Prostate gland (tissue), 2 donors: Measurements from ENCODE around the gene GRIA4. TPM values are rescaled to one million over a fixed set of nuclear protein-coding genes. Genes with fewer than 3 reads are reported as not detected.

Experiments used
- DNase-seq: peaks from one replicate; pipeline ENCODE4 v3.0.0-alpha.2; 2019; ENCODE audit warnings: low spot score
- H3K27ac ChIP-seq, 2 donors: fragments of 200-600 bp; sonication (generic); 2 replicates each; pipeline ENCODE4 v1.5.1; 2017 to 2019
- H3K27me3 ChIP-seq: fragments of 200-600 bp; sonication (generic); replicated peaks from 2 replicates; pipeline ENCODE4 v1.5.1; 2019; ENCODE audit not compliant: insufficient read depth
- H3K36me3 ChIP-seq, 2 donors: fragments of 200-600 bp; sonication (generic); 1 replicate in 1 of 2; 2 replicates in 1 of 2; pipeline versions ENCODE4 v1.5.1 to v1.8.1; 2017 to 2019
- H3K4me1 ChIP-seq: fragments of 200-600 bp; sonication (generic); replicated peaks from 2 replicates; pipeline ENCODE4 v1.5.1; 2019
- H3K4me3 ChIP-seq, 2 donors: fragments of 200-600 bp; sonication (generic); 2 replicates each; pipeline ENCODE4 v1.5.1; 2017 to 2019
- H3K9me3 ChIP-seq: fragments of 200-600 bp; sonication (generic); 2 replicates; pipeline ENCODE4 v1.5.1; 2017
- CTCF ChIP-seq, 4 experiments: fragments of 200-600 bp in 2 of 4; fragments of 450-650 bp in 2 of 4; sonication (generic) in 2 of 4; IDR thresholded peaks; 1 replicate in 3 of 4; 2 replicates in 1 of 4; pipeline ENCODE4 v1.5.1; 2016 to 2019; ENCODE audit warnings: antibody characterized with exemption in 4 of 4, mild to moderate bottlenecking in 2 of 4, moderate library complexity in 2 of 4
- POLR2A ChIP-seq: fragments of 450-650 bp; IDR thresholded peaks from one replicate; pipeline ENCODE4 v1.6.1; 2016; ENCODE audit warnings: antibody characterized with exemption, mild to moderate bottlenecking
- POLR2AphosphoS5 ChIP-seq: sonication (generic); formaldehyde crosslinking; IDR thresholded peaks from one replicate; pipeline ENCODE4 v1.6.1; 2017; ENCODE audit warnings: antibody characterized with exemption
- WGBS: methylation state at CpG from one replicate; pipeline ENCODE4 v1.1.5; 2018; 5-methylcytosine and 5-hydroxymethylcytosine counted together
- intact Hi-C: fragments of 100-400 bp; cut with DNase I; formaldehyde crosslinking; loops from one replicate; pipeline ENCODE4 v1.14.2; 2022
- total RNA-seq, 2 donors: library from RNA; depleted of rRNA; stranded (reverse); fragments of >200 nt; gene quantifications; one replicate each; pipeline ENCODE4 v1.1.0, GENCODE V29; 2016

The GRIA4 gene
- total RNA-seq, 2 donors from 2014 or later = not detected

- Histone ChIP-seq H3K36me3 (no peaks in the 10 kb centered on the region), H3K27me3 (no peaks in the 10 kb centered on the region), H3K9me3 (no peaks in the 10 kb centered on the region), H3K4me1 (no peaks in the 10 kb centered on the region), H3K4me3 (no peak overlapping the region), H3K27ac (no peak overlapping the region)
- 85% methylated on average over 11 of the region's 11 CpGs for WGBS
- TF ChIP-seq POLR2AphosphoS5 (no peak), POLR2A (no peak), CTCF (IDR thresholded peaks at IDR 0.05) (no peak)
- no peak for DNase-seq
- intact Hi-C loops = no loop called here
Observed at GRCh38 chr11:105719073-105719822, 109.4 kb downstream of the GRIA4 start.

DNA sequence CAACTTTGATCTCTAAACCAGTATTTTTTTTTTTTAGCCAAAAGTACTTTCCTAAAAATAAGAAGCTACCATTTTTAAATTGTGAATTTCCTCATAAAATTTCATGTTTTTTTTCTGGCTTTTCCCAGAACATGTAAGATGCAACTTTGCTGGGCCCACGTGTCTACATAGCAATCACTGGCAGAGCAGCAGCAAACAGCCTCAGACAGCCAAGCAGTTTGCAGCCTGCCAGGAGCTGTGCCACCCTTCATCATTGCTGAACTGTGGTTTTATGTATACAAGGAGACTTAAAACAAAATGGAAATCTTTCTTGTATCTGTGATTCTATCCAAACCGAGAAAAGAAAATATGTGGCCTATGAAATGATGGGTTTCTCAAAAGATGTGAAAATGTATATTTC is 110.2 kb downstream of the GRIA4 start:
- no peak for DNase-seq
- intact Hi-C loops = no loop called here
- 80% methylated on average over 2 of the region's 2 CpGs for WGBS
- Histone ChIP-seq H3K4me3 (no peak overlapping the region), H3K4me1 (no peaks in the 10 kb centered on the region), H3K27ac (no peak overlapping the region), H3K9me3 (no peaks in the 10 kb centered on the region), H3K36me3 (no peaks in the 10 kb centered on the region), H3K27me3 (no peaks in the 10 kb centered on the region)
- no peak for TF ChIP-seq POLR2A
- no peak for TF ChIP-seq CTCF (IDR thresholded peaks at IDR 0.05)
- TF ChIP-seq POLR2AphosphoS5 = no peak

DNA sequence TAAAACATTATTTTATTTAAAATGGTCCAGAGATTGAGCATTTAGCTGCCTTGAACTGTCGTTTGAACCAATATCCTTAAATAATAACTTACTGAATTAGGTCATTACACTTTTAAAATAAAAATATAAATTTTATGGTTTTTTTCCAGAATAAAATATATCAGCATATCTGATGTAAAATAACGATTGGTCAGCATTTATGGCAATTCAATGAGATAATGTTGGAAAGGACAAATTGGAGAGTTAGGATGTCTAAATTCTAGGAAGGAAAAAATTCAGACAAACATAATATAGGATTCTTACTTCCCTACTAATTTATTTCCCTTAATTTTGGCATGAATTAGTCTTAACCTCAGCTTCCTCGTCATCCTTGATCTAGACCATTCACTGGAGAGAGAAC is 113.4 kb downstream of the GRIA4 start:
- Histone ChIP-seq H3K27me3 (no peaks in the 10 kb centered on the region), H3K4me1 (no peaks in the 10 kb centered on the region), H3K9me3 (no peaks in the 10 kb centered on the region), H3K4me3 (no peak overlapping the region), H3K27ac (no peak overlapping the region), H3K36me3 (no peaks in the 10 kb centered on the region)
- no peak for DNase-seq
- intact Hi-C loops = no loop called here
- WGBS = 87% methylated on average over 3 of the region's 3 CpGs
- TF ChIP-seq POLR2A = no peak
- no peak for TF ChIP-seq CTCF (IDR thresholded peaks at IDR 0.05)
- TF ChIP-seq POLR2AphosphoS5 = no peak

DNA sequence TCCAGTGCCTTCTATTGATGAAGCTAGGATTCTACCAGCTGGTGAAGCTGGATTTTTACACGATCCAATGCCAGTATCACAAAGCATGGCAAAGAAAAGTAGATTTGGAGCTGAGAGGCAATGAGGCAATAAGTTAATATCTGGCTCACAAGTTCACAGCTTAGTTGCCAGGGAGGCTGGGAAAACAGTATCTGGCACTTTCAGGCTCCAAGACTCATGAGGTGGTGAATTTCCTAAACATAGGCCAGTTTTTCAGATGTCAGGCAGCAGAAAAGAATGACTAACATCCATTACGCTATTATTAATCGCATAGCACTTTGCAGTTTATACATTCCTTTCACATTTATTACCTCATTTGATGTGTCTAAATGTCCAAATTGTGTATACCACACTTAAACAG is 122.7 kb downstream of the GRIA4 start:
- 96% methylated on average over 3 of the region's 3 CpGs for WGBS
- intact Hi-C loops = no loop called here
- no peak for DNase-seq

More for the DNA sequence above, 122.7 kb downstream of the GRIA4 start:
- no peaks in the 10 kb centered on the region for H3K9me3 ChIP-seq
- TF ChIP-seq POLR2A = no peak
- TF ChIP-seq CTCF (IDR thresholded peaks at IDR 0.05) = no peak
- TF ChIP-seq POLR2AphosphoS5 = no peak
- H3K27ac ChIP-seq = no peak overlapping the region
- H3K27me3 ChIP-seq = no peaks in the 10 kb centered on the region
- H3K4me1 ChIP-seq = no peaks in the 10 kb centered on the region
- H3K4me3 ChIP-seq = no peak overlapping the region
- H3K36me3 ChIP-seq = no peaks in the 10 kb centered on the region
